CD4-positive, alpha-beta T cell treated with Interleukin-4 for 1 hour (primary cell): ENCODE data around the gene JMY.

Experiments
- DNase-seq, 2 donors: peaks; one replicate each; pipeline ENCODE4 v3.0.0-alpha.2; 2020 to 2022

The JMY gene

GRCh38 chr5:79297661-79298060 lies 61.7 kb downstream of the JMY start:
- DNase-seq: no peak

- no peak for DNase-seq
These were observed 65.2 kb downstream of the JMY start for GRCh38 chr5:79301046-79301712.

GRCh38 chr5:79302454-79302853 lies 66.5 kb downstream of the JMY start:
- DNase-seq: no peak

- no peak for DNase-seq
These were observed 69.8 kb downstream of the JMY start for GRCh38 chr5:79305706-79306105.

- no peak for DNase-seq
These were observed 83.1 kb downstream of the JMY start for GRCh38 chr5:79318935-79319614.

- no peak for DNase-seq
These were observed 93.5 kb downstream of the JMY start for GRCh38 chr5:79329453-79329852.

- DNase-seq: no peak
These were observed 94.1 kb downstream of the JMY start for GRCh38 chr5:79330071-79330470.

GRCh38 chr5:79333852-79334557 lies 98.1 kb downstream of the JMY start:
- no peak for DNase-seq

- DNase-seq: no peak
These were observed 110.5 kb downstream of the JMY start for GRCh38 chr5:79346420-79346824.

GRCh38 chr5:79349047-79349446 lies 113.1 kb downstream of the JMY start:
- no peak for DNase-seq

- DNase-seq: no peak
These were observed 114.0 kb downstream of the JMY start for GRCh38 chr5:79349881-79350280.

GRCh38 chr5:79357398-79357797 lies 121.5 kb downstream of the JMY start:
- no peak for DNase-seq
